Urinary bladder (tissue), 4 donors: Measurements from ENCODE around the gene FRYL. TPM values are rescaled to one million over a fixed set of nuclear protein-coding genes. Genes with fewer than 3 reads are reported as not detected.

ENCODE experiments used
- DNase-seq: peaks from one replicate; pipeline ENCODE4 v3.0.0-alpha.2; 2015; ENCODE audit errors: extremely low spot score
- H3K27ac ChIP-seq: one replicate; pipeline ENCODE4 v1.5.1; 2013; ENCODE audit warnings: low read depth, mild to moderate bottlenecking, moderate library complexity
- H3K36me3 ChIP-seq: one replicate; pipeline ENCODE4 v1.6.1; 2013; ENCODE audit warnings: mild to moderate bottlenecking, moderate library complexity; ENCODE audit not compliant: insufficient read depth
- H3K4me1 ChIP-seq: one replicate; pipeline ENCODE4 v1.6.1; 2013; ENCODE audit warnings: mild to moderate bottlenecking, moderate library complexity; ENCODE audit not compliant: insufficient read depth
- H3K4me3 ChIP-seq: one replicate; pipeline ENCODE4 v1.5.1; 2013; ENCODE audit warnings: low read depth, low read length
- WGBS: extraction: QIAGEN DNeasy Blood & Tissue Kit; methylation state at CpG from one replicate; pipeline ENCODE4 v1.1.7; 2013; 5-methylcytosine and 5-hydroxymethylcytosine counted together
- polyA plus RNA-seq: library from polyadenylated mRNA; stranded (reverse); fragments of 200-250 nt; gene quantifications from one replicate; pipeline ENCODE4 v1.2.3, GENCODE V29; 2013
- total RNA-seq: library from RNA; depleted of rRNA; stranded (reverse); fragments of >200 nt; gene quantifications from one replicate; pipeline ENCODE4 v1.2.3, GENCODE V29; 2014
- donor health status: healthy with polysubstance abuse.
- donor health status: healthy.

The FRYL gene
- total and polyA plus RNA-seq, 2 donors: 17.0 to 172 TPM

DNA sequence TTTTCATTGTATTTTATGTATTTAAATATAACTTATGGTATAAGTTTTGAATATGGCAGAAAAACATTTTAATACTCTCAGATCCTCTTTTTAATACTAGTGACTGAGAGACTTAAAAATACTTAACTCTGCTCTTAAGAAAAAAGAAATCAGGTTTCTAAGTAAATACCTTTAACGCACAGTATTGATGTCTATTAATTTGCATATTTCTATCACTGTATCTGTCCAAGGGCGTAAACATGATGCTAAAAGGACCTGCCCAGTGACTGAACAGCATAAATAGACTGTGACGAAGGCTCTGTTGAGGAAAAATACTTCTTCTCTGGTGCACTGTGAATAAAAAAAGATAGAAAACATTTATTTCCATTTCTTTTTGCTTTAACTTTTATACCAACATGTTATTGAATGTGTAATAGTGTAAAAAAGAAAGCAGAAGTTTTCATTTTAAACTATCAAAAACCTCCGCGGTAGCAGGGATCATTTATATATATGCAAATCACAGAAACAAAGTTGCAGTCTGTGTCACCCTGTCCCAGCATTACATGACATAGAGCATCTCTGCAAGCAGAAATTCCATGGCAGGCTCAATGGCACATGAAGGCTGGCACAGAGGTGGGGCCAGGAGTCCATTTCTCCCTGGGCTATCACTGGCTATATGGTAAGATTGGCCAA is 214.6 kb downstream of the FRYL start:
- no peak for DNase-seq
- H3K4me1 ChIP-seq: no peaks in the 10 kb centered on the region
- H3K27ac ChIP-seq: no peak overlapping the region
- peaks cover 1% of the 10 kb centered on the region for H3K36me3 ChIP-seq
- H3K4me3 ChIP-seq: no peak overlapping the region
- WGBS: 95% methylated on average over 5 of the region's 5 CpGs

DNA sequence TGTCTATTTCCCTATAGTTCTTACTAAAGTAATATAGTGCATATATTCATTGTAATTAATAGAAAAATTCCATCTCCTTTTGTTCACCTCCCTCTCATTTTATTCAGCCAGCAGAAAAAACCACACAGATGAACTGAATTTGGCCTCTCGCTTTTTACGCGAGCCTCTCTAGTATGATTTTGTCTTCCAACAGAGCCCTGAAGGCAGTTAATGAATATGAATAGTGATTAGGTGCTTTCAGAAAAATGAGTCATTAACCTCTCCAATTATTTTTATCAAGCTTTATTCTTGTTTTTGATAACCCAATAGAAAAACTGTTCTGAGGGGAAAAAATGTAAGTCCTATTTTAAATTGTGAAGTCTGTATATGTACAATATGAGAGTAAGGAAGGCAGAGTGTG is 215.9 kb downstream of the FRYL start:
- no peak overlapping the region for H3K4me3 ChIP-seq
- no peaks in the 10 kb centered on the region for H3K4me1 ChIP-seq
- 97% methylated on average over 3 of the region's 3 CpGs for WGBS
- DNase-seq: no peak
- H3K36me3 ChIP-seq: peaks cover 1% of the 10 kb centered on the region
- no peak overlapping the region for H3K27ac ChIP-seq

DNA sequence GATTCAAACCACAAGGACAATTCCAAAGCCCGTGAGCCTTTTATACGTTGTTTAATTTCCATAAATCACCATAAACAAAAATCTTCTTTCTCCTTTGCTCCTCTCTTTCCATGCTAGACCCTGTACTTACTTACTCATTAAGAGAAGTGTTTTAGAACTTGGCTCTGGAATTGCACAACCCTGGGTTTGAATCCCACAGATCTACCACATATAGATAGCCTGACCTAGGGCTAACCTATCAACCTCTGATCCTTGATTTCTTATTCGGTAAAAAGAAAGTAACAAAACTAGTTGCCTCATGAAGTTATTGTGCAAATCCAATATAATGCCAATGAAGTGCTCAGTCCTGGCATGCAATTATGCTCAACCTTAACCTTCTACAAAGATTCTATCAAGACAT is 221.3 kb downstream of the FRYL start:
- WGBS: 88% methylated on average over 3 of the region's 3 CpGs
- peaks cover 14% of the 10 kb centered on the region for H3K36me3 ChIP-seq
- no peak for DNase-seq
- H3K4me3 ChIP-seq: no peak overlapping the region
- H3K4me1 ChIP-seq: no peaks in the 10 kb centered on the region
- H3K27ac ChIP-seq: no peak overlapping the region

- H3K27ac ChIP-seq: no peak overlapping the region
- no peak overlapping the region for H3K4me3 ChIP-seq
- H3K36me3 ChIP-seq: peaks cover 16% of the 10 kb centered on the region
- 97% methylated on average over 1 of the region's 1 CpG for WGBS
- no peak for DNase-seq
- H3K4me1 ChIP-seq: no peaks in the 10 kb centered on the region
Observed at GRCh38 chr4:48558026-48558425, 222.1 kb downstream of the FRYL start.

DNA sequence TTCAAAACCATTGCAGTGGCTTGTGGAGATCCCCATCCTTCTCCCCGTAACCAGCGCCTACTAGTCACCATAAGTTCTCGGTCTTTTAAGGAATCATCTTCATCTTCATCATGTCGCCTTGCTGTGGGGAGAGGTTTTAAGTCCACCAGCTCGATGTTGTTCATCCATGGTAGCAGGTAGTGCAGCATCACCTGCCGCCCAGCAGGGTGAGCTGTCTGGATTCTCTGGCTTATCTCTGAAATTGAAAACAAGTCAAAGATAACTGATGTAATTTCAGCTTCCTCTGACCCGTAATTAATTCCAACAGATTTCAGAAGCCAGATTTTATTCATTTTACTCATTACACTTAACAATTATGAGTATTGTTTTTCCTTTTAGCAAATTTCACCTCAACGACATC is 222.6 kb downstream of the FRYL start:
- Histone ChIP-seq H3K36me3 (peaks cover 17% of the 10 kb centered on the region), H3K4me3 (no peak overlapping the region), H3K4me1 (no peaks in the 10 kb centered on the region), H3K27ac (no peak overlapping the region)
- 93% methylated on average over 8 of the region's 8 CpGs for WGBS
- DNase-seq: no peak

GRCh38 chr4:48556268-48556667 is 223.8 kb downstream of the FRYL start:
- Histone ChIP-seq H3K36me3 (peaks cover 17% of the 10 kb centered on the region), H3K4me3 (no peak overlapping the region), H3K4me1 (no peaks in the 10 kb centered on the region), H3K27ac (no peak overlapping the region)
- DNase-seq: no peak
- WGBS: 77% methylated on average over 2 of the region's 2 CpGs

DNA sequence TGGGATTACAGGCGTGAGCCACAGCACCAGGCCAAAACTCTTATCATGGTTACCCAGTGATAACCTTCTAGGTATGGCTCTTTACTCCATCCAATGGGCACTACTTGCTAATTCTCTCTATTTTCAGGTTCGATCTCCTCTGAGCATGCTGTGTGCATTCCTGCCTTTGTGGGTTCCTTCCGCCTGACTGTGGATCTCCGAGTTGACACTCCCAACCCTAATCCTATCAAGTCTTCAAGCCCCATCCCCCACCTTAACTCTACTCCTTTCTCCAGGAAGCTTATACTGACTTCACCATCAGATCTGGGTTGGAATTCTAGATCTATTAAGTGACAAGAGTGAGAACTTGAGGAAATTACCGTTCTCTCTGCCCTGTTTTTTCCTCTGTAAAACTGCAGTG is 225.5 kb downstream of the FRYL start:
- WGBS: 74% methylated on average over 5 of the region's 5 CpGs
- Histone ChIP-seq H3K36me3 (peaks cover 17% of the 10 kb centered on the region), H3K4me1 (no peaks in the 10 kb centered on the region), H3K4me3 (no peak overlapping the region), H3K27ac (no peak overlapping the region)
- DNase-seq: no peak

DNA sequence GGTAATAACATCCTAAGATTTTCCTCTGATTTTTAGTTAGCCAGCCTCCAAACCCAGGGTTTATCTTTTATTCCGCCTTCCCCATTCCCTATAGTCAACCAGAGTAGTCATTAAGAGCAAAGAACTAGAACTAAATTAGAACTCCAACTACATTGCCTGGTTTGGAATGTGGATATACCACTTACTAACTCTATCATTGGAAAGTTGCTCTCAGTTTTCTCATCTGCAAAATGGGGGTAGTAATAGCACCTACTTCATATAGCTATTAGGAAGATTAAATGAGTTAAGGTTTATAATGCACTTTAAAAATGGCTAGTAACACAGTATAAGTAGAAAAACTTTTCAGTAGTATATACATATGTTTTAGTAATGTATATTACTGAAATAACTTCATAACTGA is 226.4 kb downstream of the FRYL start:
- DNase-seq: no peak
- Histone ChIP-seq H3K4me1 (no peaks in the 10 kb centered on the region), H3K4me3 (no peak overlapping the region), H3K27ac (no peak overlapping the region), H3K36me3 (peaks cover 17% of the 10 kb centered on the region)
- whole genome bisulfite sequencing: 97% methylated on average over 1 of the region's 1 CpG

GRCh38 chr4:48546336-48546735 is 233.7 kb downstream of the FRYL start:
- no peaks in the 10 kb centered on the region for H3K4me1 ChIP-seq
- DNase-seq: no peak
- no peak overlapping the region for H3K4me3 ChIP-seq
- H3K27ac ChIP-seq: no peak overlapping the region
- WGBS: 72% methylated on average over 2 of the region's 2 CpGs
- peaks cover 2% of the 10 kb centered on the region for H3K36me3 ChIP-seq

DNA sequence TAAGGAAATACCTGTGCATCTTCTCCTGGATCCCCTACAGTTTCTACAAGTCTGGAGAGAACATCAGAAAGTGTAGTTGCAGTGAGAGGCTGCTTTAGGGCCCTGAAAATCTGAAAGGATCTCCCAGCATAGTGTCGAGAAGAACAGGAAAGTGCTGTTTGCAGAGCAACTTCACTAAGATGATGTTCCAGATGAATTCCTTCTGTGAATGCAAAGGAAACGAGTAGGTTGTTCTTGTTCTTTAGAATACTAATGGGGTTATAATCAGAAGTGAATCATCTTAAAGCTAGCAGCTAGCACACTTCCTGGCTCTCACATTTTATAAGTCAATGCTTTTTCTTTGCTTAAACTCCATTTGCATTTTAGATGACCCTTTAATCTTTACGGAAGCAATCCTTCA is 236.3 kb downstream of the FRYL start:
- H3K36me3 ChIP-seq: peaks cover 2% of the 10 kb centered on the region
- WGBS: 79% methylated on average over 3 of the region's 3 CpGs
- H3K4me1 ChIP-seq: no peaks in the 10 kb centered on the region
- no peak overlapping the region for H3K27ac ChIP-seq
- H3K4me3 ChIP-seq: no peak overlapping the region
- DNase-seq: no peak

DNA sequence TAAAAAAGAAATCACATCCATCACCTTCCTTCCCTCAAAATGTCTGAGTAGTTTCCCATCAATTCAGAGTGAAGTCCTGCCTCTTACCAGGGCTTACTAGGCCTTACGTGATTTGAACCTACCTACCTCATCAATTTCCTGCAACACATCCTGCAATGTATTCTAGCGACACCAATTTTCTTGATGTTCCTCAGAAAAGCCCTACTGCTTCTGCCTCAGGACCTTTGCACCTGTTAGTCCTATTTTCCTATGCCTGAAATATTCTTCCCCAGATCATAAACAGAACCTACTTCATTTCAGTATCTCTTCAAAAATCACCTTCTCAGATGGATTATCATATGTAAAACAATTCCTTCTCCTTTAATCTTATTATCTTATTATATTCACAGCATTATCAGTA is 237.2 kb downstream of the FRYL start:
- Histone ChIP-seq H3K36me3 (peaks cover 2% of the 10 kb centered on the region), H3K27ac (no peak overlapping the region), H3K4me1 (no peaks in the 10 kb centered on the region), H3K4me3 (no peak overlapping the region)
- no peak for DNase-seq
- 99% methylated on average over 2 of the region's 2 CpGs for WGBS

DNA sequence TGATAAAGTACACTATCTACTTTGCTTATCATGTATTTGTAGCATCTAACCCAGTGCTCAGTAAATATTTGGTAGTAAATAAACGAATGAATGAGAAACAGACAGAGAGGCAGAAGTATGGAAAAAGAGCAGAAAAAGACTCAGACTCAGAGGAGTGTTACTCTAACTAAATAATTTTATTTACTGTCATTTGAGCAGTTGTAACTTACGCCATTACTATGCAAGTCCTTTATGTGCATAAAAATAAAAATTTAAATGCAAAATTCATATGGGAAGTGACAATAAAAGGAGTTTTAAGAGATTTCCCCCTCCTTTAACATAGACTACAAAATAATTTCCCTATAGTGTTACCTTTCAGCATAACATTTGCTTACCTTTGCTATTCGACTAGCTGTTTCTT is 240.5 kb downstream of the FRYL start:
- H3K4me3 ChIP-seq: no peak overlapping the region
- no peaks in the 10 kb centered on the region for H3K4me1 ChIP-seq
- no peak overlapping the region for H3K27ac ChIP-seq
- 79% methylated on average over 3 of the region's 3 CpGs for WGBS
- no peak for DNase-seq
- peaks cover 4% of the 10 kb centered on the region for H3K36me3 ChIP-seq

DNA sequence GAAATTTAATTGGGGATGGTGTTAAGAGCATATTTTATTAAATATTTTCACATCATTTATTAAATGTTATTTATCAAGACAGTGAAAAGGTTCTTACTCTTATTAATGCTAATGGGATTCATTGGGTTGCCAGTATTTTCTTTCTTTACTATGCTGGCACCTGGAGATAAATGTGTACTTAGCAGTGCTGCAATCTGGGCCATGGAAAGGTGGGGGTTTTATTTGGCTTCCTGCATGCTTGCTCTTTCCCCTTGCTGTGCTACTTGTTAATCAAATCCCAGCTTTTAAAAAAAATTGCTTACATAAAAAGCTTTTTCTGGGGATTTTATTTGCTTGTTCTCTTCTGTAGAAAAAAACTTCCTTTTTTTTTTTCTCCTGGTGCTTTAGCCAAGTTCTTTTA is 241.7 kb downstream of the FRYL start:
- Histone ChIP-seq H3K27ac (no peak overlapping the region), H3K4me1 (no peaks in the 10 kb centered on the region), H3K4me3 (no peak overlapping the region), H3K36me3 (peaks cover 4% of the 10 kb centered on the region)
- no peak for DNase-seq

GRCh38 chr4:48526406-48526805 is 253.7 kb downstream of the FRYL start:
- WGBS: 74% methylated on average over 1 of the region's 1 CpG
- Histone ChIP-seq H3K4me1 (no peaks in the 10 kb centered on the region), H3K4me3 (no peak overlapping the region), H3K27ac (no peak overlapping the region), H3K36me3 (peaks cover 4% of the 10 kb centered on the region)
- no peak for DNase-seq

GRCh38 chr4:48518143-48518542 is 261.9 kb downstream of the FRYL start:
- H3K27ac ChIP-seq: no peak overlapping the region

More at GRCh38 chr4:48518143-48518542, 261.9 kb downstream of the FRYL start:
- Histone ChIP-seq H3K36me3 (peaks cover 9% of the 10 kb centered on the region), H3K4me3 (no peak overlapping the region), H3K4me1 (no peaks in the 10 kb centered on the region)
- DNase-seq: no peak
- whole genome bisulfite sequencing: 86% methylated on average over 3 of the region's 3 CpGs
